GM21367 (cell line): Measurements from ENCODE around the gene CNTNAP5.

ENCODE experiments used
- ATAC-seq: cut with Tn5 transposase; IDR thresholded peaks from one replicate; pipeline ENCODE4 v1.9.1; 2021; ENCODE audit not compliant: unreplicated experiment

Gene CNTNAP5

DNA sequence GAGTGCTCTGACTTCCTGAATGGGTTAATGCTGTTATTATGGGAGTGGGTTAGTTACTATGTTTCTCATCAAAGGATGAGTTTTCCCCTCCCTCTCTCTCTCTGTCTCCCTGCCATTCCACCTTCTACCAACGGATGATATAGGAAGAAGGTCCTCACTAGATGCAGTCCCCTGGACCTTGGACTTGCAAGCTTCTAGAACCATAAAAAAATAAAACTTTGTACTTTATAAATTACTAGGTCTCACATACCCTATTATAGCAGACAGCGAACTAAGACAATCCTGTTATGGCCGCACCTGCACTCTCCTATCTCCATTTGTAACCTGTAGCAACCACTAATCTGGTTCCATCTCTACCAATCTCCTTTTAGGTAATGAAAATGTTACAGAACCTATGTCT lies 564.9 kb downstream of the CNTNAP5 start:
- no peak for ATAC-seq

- no peak for ATAC-seq
Observed at GRCh38 chr2:124602759-124603158, 577.7 kb downstream of the CNTNAP5 start.

GRCh38 chr2:124604940-124605339 lies 579.9 kb downstream of the CNTNAP5 start:
- ATAC-seq: no peak

GRCh38 chr2:124607679-124608078 lies 582.6 kb downstream of the CNTNAP5 start:
- no peak for ATAC-seq

- no peak for ATAC-seq
Observed at GRCh38 chr2:124609667-124610066, 584.6 kb downstream of the CNTNAP5 start.

DNA sequence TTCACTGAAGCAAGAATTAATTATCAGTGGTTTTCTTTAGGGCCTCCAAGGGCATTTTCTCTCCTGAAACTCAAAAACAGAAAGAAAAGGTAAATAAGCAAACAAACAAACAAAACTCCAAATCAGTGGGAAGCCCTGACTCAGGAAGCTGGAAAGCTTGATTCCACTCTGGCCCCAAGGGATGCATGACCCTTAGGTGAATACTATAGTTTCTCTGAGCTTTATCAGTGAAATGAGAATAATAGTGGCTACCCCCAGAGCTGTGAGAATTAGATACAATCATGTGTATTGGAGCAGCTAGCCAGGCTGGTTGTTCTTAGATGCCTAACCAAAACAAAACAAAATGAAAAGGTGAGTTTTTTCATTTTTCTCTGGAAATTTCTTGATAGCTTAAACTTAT lies 585.1 kb downstream of the CNTNAP5 start:
- ATAC-seq: no peak

GRCh38 chr2:124610866-124611265 lies 585.8 kb downstream of the CNTNAP5 start:
- no peak for ATAC-seq

DNA sequence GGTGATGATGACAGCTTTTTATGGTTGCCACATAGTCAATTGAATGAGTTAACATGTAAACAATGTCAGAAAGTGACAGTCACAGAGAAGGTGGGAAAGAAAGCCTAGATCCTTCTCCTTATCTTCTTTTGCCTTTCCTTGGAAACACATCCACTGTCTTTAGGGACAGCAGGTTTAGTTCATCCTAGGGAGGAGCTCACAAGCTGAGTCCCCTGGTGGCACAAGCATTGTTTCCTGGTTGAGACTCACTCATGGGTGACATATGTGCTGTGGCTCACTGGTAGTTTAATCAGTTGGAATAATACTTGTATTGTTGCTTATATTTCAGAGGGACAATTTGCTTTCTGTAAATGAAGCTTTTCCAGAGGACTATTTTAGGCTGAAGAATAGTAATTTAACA lies 598.5 kb downstream of the CNTNAP5 start:
- ATAC-seq: no peak

- ATAC-seq: no peak
Observed at GRCh38 chr2:124625561-124625960, 600.5 kb downstream of the CNTNAP5 start.

DNA sequence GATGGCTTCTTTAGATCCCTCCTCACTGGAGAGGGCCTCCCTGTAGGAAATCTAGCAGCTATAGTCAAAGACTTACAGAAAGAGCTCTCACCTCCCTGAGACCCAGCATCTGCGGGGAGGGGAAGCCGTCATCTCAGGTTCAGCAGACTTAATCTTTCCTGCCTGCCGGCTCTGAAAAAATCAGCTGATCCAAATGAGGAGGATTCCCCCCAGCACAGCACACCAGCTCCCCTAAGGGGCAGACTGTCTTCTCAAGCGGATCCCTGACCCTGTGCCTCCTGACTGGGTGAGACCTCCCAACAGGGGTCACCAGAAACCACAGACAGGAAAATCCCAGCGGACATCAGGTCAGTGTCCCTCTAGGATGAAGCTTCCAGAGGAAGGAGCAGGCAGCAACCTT lies 601.9 kb downstream of the CNTNAP5 start:
- no peak for ATAC-seq

GRCh38 chr2:124633812-124634211 lies 608.7 kb downstream of the CNTNAP5 start:
- ATAC-seq: no peak

- no peak for ATAC-seq
Observed at GRCh38 chr2:124639524-124639923, 614.4 kb downstream of the CNTNAP5 start.

- no peak for ATAC-seq
Observed at GRCh38 chr2:124640221-124640750, 615.2 kb downstream of the CNTNAP5 start.

- ATAC-seq: no peak
Observed at GRCh38 chr2:124646166-124646815, 621.2 kb downstream of the CNTNAP5 start.

- ATAC-seq: no peak
Observed at GRCh38 chr2:124647245-124647644, 622.2 kb downstream of the CNTNAP5 start.

- no peak for ATAC-seq
Observed at GRCh38 chr2:124647663-124648062, 622.6 kb downstream of the CNTNAP5 start.

- ATAC-seq: no peak
Observed at GRCh38 chr2:124649001-124649400, 623.9 kb downstream of the CNTNAP5 start.

DNA sequence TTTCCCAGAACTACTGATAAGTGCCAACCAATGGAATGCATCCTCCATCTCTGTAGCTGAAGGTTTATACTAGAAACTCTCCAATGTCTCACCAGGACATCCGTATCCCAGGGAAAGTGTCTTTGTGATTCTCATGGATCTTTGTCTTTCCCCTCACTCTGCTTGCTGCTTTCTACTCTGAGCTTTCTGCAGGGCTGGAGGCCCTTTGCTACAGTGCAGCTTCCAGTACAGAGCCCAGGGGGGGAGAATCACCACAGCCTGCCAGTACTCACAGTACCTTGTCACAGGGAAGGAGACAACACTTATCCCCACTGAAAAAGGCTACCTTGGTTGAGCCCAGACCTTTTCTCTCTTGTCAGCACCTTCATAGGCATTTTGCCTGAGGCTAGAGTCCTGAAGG lies 627.0 kb downstream of the CNTNAP5 start:
- ATAC-seq: no peak

- ATAC-seq: no peak
Observed at GRCh38 chr2:124658373-124658772, 633.3 kb downstream of the CNTNAP5 start.

- no peak for ATAC-seq
Observed at GRCh38 chr2:124661558-124661957, 636.5 kb downstream of the CNTNAP5 start.

- no peak for ATAC-seq
Observed at GRCh38 chr2:124662946-124663644, 638.0 kb downstream of the CNTNAP5 start.

GRCh38 chr2:124663645-124663997 lies 638.5 kb downstream of the CNTNAP5 start:
- ATAC-seq: no peak

GRCh38 chr2:124664363-124664762 lies 639.3 kb downstream of the CNTNAP5 start:
- ATAC-seq: no peak
